ENCODE results near the gene RNF130.
A peak's percentile ranks its signal among the peaks of the same experiment; 100 is the strongest.
"Not testable (repeated sequence)": the region's sequence is repeated elsewhere in the genome, so short reads cannot be mapped to it uniquely, and the experiment has no call there.

RNF130 gene

GRCh38 chr5:179967489-179967888 lies 104.1 kb downstream of the RNF130 start:
- DNase-seq = no peak

DNA sequence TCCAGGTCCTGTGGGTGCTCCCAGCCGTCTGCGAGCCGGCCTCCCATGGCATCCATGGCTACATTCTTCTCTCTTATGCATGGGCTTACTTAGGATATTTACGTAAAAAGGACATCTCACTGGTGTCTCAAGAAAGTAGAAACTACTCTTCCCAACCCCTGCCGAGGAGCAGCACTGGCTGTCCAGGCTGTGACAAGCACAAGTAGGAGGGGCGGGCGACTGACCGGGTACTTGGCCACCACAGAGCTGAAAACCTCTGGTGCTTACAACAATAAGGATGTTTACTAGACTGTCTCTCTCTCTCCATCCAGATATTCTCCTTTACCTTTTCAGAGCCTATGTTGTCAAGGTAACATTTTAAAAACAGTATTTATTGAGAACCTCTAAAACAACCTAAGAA lies 107.5 kb downstream of the RNF130 start:
- DNase-seq = no peak

DNA sequence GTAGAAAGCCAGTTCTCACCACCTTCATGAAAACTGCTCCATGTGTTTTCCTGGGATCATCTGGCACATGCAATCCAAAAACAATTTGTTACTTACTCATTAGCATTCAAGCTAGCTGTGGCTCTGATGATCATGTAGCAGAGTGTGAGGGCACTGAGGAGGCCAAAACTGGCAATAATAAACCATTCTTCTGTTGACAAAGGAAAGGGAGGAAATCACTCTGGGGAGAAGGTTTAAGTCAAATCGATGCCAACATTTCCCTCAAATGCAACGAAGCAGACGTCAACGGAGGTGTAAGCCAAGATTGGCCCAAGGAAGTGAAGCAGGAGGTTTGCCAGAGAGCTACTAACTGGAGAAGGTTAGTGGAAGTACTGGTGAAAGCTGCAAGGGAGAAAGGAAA lies 108.2 kb downstream of the RNF130 start:
- DNase-seq = no peak

GRCh38 chr5:179960204-179960831 lies 111.2 kb downstream of the RNF130 start:
- DNase-seq = no peak

- peak; percentile 84 for DNase-seq
Measured at GRCh38 chr5:179959641-179960040, 111.9 kb downstream of the RNF130 start.

DNA sequence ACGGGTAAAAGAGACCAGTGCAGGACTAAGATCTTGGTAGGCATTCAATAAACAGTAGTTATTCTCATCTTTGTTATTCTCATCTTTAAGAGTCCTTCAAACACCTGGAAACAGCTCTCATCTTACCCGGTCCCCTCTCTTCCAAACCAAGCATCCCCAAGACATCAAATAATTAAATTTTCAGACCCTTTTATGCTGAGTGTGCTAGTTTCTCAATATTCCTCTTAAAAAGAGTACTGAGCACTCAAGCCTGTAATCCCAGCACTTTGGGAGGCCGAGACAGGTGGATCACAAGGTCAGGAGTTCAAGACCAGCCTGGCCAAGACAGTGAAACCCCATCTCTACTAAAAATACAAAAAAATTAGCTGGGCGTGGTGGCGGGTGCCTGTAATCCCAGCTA lies 112.4 kb downstream of the RNF130 start:
- DNase-seq = not testable (repeated sequence)

GRCh38 chr5:179955630-179956029 lies 115.9 kb downstream of the RNF130 start:
- DNase-seq = peak; percentile 35

DNA sequence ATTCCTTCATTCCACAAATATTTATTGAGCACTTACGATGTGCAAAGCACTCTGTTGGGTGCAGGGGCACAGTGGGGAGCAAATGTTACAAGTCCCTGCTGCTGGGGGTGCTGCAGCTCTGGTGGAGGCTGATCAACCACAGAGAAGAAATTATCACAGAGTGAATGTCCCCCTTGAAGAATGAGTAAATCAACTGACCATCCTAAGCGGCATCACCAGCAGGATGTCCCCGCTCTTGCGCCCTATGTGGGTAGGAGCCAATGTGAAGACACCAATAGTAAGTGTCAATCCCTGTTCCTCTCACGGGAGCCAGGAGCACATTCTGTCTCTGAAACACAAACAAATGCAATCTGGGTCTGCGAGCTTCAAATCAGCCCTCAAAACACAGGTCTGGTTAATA lies 116.5 kb downstream of the RNF130 start:
- no peak for DNase-seq

- DNase-seq = no peak
Measured at GRCh38 chr5:179954434-179954833, 117.1 kb downstream of the RNF130 start.

DNA sequence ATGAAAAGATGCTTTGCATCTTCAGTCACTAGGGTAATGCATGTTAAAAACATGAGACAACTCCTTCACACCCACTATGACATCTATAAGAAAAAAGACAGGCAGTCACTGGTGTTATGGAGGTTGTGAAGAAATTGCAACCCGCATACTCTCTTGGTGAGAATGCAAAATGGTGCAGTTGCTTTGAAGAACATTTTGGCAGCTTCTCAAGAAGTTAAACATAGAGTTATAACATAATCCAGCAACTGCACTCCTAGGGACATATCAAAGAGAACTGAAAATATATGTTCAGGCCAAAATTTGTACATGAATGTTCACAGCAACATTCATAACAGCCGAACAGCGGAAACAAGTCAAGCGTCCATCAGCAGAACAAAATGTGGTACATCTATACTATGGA lies 117.6 kb downstream of the RNF130 start:
- no peak for DNase-seq

DNA sequence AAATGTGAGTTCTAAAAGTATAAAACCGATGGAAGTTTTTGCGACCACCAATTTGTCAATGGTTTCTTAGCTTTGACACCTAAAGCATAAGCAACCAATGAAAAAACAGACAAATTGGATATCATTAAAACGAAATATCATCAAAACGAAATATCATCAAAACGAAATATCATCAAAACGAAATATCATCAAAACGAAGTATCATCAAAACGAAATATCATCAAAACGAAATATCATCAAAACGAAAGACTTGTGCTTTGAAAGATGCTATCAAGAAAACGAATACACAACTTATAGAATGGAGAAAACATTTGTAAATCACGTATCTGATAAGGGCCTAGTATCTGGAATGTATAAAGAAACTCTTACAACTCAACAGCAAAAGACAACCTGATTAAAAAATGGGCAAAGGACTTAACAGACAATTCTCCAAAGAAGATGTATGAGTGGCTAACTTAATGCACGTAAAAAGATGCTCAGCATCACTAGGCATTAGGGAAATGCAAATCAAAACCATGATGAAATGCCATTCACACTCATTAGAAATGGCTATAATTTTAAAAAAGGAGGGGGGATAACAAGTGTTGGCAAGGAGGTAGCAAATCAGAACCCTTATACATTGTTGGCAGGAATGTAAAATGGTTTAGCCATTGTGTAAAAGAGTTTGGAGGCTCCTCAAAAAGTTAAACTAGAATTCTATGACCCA lies 134.4 kb downstream of the RNF130 start:
- no peak for DNase-seq

DNA sequence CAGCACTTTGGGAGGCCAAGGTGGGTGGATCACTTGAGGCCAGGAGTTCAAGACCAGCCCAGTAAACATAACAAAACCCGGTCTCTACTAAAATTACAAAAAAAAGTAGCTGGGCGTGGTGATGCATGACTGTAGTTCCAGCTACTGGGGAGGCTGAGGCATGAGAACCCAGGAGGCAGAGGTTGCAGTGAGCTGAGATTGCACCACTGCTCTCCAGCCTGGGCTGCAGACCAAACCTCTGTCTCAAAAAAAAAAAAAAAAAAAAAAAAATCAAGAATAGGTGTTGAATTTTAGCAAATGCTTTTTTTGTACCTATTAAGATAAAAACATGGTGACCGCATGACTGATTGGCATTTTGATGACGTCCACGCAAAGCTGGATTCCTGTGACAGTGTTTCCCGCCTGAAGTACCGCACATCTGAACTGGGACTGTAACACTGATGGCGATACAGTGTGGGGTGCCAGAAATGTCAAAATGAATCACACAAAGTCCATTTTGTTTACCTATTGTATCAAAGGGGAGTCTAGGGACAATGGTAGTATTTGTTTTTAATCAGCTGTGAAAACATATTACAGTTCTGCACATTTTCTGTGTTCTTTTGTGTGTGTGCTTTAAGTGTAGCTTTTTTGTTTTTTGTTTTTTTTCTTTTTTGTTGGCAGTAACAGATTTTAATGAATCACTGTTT lies 140.6 kb downstream of the RNF130 start:
- DNase-seq = no peak

DNA sequence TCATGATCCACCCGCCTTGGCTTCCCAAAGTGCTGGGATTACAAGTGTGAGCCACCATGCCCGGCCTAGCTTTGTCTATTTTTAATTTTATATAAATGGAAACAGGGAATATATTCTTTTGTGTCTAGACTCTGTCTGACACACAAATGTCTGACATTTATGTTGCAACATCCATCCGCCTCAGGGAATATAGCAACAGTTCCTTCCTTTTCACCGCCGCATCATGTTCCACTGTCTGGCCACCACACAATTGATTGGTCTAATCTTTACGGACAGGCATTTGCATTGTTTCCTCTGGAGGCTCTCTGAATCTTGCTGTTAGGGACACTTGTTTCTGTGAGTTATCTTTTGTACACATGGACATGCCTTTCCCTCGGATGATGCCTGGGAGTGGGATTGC lies 143.7 kb downstream of the RNF130 start:
- peak; percentile 28 for DNase-seq

GRCh38 chr5:179926657-179927056 lies 144.9 kb downstream of the RNF130 start:
- DNase-seq = no peak

DNA sequence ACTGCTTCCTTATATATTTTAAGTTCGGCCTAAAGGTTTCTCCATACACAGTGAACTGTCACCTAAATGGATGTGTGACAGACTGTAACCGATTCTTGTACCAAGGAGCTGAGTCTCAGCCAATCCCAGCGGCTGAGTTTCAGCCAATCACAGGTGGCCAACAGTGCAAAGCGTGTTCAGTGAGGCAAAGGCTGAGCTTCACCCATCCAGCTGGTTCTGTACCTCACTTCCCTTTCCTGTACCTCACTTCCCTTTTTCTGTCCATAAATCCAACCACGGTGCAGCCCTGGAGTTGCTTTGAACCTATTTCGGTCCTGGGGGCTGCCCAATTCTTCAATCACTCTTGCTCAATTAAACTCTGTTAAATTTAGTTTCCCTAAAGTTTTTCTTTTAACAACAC lies 148.1 kb downstream of the RNF130 start:
- DNase-seq = peak; percentile 52

- DNase-seq = no peak
Measured at GRCh38 chr5:179920175-179920574, 151.4 kb downstream of the RNF130 start.

DNA sequence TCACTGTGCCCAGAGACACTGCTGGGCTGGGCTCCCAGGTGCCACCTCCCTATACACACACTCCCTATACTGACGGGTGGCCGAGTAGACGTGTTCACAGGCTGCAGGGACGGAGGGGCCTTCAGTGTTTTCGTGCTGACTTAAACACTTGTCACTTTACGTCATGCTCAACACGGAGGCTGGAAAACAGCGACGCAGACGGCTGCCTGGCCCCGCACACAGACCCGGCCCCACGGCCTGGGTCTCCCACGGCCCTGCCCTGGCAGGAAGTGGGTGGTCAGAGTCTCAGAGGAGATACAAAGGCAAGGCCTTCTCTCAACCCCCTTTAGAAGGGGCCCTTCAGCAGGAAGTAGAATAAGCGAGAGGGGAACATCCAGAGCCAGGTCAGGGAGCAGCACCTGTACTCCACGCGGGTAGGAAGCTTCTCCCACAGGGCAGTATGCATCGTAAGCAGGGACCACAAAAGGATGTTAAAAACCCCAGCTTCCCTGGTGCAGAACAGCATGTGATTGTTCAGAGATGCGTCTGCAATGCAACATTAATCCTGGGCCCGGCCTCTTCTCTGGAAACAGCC lies 152.0 kb downstream of the RNF130 start:
- DNase-seq = no peak

DNA sequence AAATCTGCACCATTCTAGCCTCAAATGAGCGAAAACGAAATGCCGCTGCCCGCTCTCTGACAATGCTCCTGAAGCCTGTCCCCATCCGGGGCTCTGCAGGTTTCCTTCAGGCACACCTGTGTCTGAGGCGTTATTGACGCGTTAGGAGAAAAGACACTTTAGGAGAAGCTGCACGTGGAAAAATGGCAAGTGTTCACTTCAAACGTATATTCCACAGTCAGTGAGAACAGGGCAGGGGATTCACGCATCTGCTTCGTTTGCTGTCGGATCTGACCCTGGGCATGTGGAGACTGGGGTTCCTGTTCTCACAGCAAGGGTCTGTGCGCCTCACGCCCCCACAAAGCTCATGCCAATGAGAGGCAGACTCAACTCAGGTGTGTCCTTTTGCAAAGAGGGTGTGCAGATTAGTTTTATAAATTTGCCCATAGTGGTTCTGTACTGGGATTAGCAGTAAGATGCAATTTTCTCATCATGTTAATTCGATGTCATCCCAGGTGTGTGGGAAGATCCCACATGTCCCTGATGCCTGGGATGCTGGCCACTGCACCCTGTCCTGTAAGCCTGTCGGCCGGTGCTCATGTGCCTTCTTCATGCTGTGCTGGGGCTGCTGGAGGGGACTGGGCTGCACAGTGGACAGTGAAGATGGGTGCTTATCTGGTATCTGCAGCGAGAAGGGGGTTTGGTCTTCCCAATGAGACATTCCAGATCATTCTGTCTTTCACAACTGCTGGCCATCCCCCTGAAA lies 152.6 kb downstream of the RNF130 start:
- no peak for DNase-seq

DNA sequence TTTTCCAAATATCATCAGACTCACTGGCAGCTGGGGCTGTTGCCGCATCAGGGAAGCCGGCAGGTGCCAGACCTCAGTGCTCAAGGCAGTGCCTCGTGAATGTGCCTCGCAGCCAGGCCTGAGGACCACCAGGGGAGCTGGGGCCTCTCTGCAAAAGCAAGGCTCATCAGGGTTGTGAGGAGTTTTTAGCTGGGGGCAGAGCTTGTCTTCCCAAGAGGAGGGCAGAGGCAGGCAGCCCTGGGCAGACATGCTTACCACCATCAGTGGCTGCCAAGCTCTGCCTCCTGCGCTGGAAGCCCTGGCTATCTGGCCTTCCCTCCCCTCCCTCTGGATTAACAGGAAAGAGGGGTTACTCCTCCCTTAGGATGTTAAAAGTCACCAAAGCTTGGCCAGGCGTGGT lies 155.0 kb downstream of the RNF130 start:
- DNase-seq = no peak

DNA sequence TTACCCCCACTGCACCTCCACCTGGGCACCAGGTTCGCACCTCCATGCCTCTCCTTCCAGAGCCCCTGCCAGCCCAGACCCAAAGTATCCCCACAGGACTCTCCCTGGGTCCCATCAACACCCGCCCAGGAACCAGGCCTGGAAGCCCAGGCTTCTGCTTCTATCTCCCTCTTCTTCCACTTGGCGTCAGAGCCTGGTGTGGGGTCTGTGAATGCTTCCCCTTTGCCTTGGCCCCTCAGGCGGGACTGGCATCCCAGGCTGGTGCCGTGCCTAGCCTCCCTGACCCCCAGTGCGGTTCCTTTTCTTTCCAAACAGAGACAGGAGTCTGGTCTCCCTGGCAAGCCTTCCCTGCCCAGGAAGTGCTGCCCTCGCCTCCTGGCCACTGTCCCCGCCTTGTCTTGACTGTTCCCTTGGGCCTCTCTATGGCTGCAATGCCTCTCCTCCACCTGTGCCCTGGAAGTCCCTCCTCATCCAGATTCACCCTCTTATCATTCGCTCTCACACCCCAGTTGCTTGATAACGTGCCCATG lies 156.1 kb downstream of the RNF130 start:
- DNase-seq = no peak

GRCh38 chr5:179914032-179914755 lies 157.4 kb downstream of the RNF130 start:
- DNase-seq = peak; percentile 91

- DNase-seq = no peak
Measured at GRCh38 chr5:179913461-179913860, 158.1 kb downstream of the RNF130 start.
